Measurements from ENCODE around the gene XRCC4.

- TF ChIP-seq CTCF (optimal IDR thresholded peaks at IDR 0.05 in 1 of 3, IDR thresholded peaks at IDR 0.05 in 1 of 3, conservative IDR thresholded peaks at IDR 0.05 in 1 of 3; ENCODE audit: extremely low read depth in 1 of 3, insufficient read depth in 2 of 3, low read length in 3 of 3) (no peak), EZH2 (IDR thresholded peaks at IDR 0.05; ENCODE audit: low read length) (no peak)
Measured at GRCh38 chr5:83197326-83197967, 120.1 kb downstream of the XRCC4 start.

All from keratinocyte (primary cell).